A549 (cell line): ENCODE results near the gene MYRFL.

ENCODE experiments used
- CTCF ChIP-seq: fragments of >200 bp; sonication (Bioruptor Twin); formaldehyde crosslinking; IDR thresholded peaks from 3 replicates; pipeline ENCODE4 v1.5.1; 2016
- GATA3 ChIP-seq: IDR thresholded peaks from 2 replicates; pipeline ENCODE4 v1.6.1; 2012; ENCODE audit warnings: borderline replicate concordance
- HMGXB4 ChIP-seq: fragments of 250-450 bp; sonication (Bioruptor Pico); IDR thresholded peaks from 2 replicates; pipeline ENCODE4 v1.5.0; 2021; ENCODE audit warnings: mild to moderate bottlenecking, moderate library complexity, borderline replicate concordance
- HOXB5 ChIP-seq: fragments of 250-450 bp; sonication (Bioruptor Pico); IDR thresholded peaks from 2 replicates; pipeline ENCODE4 v1.5.0; 2020; ENCODE audit warnings: mild to moderate bottlenecking, moderate library complexity
- POLR2A ChIP-seq: IDR thresholded peaks from 2 replicates; pipeline ENCODE4 v1.6.1; 2012; ENCODE audit warnings: mild to moderate bottlenecking, low read length
- RAD21 ChIP-seq, 2 experiments: fragments of >200 bp in 1 of 2; sonication (Bioruptor Twin) in 1 of 2; formaldehyde crosslinking in 1 of 2; IDR thresholded peaks in 1 of 2; conservative IDR thresholded peaks in 1 of 2; 2 replicates in 1 of 2; 3 replicates in 1 of 2; pipeline ENCODE4 v1.6.1; 2012 to 2018; ENCODE audit warnings: inconsistent platforms in 1 of 2
- REST ChIP-seq: fragments of 200-600 bp; sonication (generic); IDR thresholded peaks from 2 replicates; pipeline ENCODE4 v1.6.1; 2016; ENCODE audit warnings: antibody characterized with exemption, mild to moderate bottlenecking, moderate library complexity

- TF ChIP-seq POLR2A: no peak
- no peak for TF ChIP-seq CTCF
- no peak for TF ChIP-seq RAD21 (conservative IDR thresholded peaks at IDR 0.05 in 1 of 2, IDR thresholded peaks at IDR 0.05 in 1 of 2)
- no peak for TF ChIP-seq REST
- TF ChIP-seq GATA3: no peak
- no peak for TF ChIP-seq HMGXB4 (CRISPR knock-in tag)
- no peak for TF ChIP-seq HOXB5 (CRISPR knock-in tag)
Observed at GRCh38 chr12:69894800-69895383, 69.9 kb downstream of the MYRFL start.
